Measurements from ENCODE around the gene SIRPG. TPM values are rescaled to one million over a fixed set of nuclear protein-coding genes. Genes with fewer than 3 reads are reported as not detected.

The SIRPG gene
- total RNA-seq, 3 donors from 2014 or later (not counting 1 experiment from before 2014, with no cell fraction given): 1.9 to 3.9 (median 3.1) TPM

DNA sequence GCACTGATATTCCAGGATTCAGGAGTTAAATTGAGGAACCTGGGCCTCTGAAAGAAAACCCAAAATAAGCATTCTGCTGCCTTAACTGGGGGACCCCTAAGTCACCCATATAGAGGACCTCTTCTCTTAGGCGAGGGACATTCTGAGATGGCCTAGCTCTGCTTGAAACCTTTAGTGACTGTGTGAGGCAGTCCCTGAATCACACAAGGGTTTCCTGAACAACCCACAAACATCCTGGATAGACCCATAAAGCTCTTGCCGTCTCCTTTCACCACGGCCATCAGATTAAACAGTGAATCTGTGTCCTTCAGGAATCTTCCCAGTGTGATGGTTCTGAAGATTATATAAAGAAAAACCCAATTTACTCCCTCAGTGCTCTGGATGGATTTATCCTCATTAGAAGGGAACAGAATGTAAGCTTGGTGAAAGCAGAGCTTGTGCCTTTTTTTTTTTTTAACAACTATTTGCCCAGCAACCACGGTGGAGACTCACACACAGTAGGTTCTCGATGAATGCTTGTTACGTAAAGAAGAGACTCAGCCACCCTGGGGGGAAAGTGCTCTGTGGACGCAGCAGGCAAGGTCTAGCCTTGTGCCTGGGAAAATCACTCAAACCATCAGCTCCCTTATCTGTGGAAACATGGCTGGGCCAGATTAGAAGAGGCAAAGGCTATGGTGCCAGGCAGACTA is 39.1 kb upstream of the SIRPG start:
- TF ChIP-seq, protein P1, sequence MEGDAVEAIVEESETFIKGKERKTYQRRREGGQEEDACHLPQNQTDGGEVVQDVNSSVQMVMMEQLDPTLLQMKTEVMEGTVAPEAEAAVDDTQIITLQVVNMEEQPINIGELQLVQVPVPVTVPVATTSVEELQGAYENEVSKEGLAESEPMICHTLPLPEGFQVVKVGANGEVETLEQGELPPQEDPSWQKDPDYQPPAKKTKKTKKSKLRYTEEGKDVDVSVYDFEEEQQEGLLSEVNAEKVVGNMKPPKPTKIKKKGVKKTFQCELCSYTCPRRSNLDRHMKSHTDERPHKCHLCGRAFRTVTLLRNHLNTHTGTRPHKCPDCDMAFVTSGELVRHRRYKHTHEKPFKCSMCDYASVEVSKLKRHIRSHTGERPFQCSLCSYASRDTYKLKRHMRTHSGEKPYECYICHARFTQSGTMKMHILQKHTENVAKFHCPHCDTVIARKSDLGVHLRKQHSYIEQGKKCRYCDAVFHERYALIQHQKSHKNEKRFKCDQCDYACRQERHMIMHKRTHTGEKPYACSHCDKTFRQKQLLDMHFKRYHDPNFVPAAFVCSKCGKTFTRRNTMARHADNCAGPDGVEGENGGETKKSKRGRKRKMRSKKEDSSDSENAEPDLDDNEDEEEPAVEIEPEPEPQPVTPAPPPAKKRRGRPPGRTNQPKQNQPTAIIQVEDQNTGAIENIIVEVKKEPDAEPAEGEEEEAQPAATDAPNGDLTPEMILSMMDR (IDR thresholded peaks at IDR 0.05): no peak
- 38% methylated on average over 6 of the region's 7 CpGs for WGBS (ENCODE audit: insufficient coverage)
- H3K9me3 Mint-ChIP-seq: no peaks in the 10 kb centered on the region
- no peaks in the 10 kb centered on the region for H3K36me3 ChIP-seq (ENCODE audit: control insufficient read depth, insufficient read depth, low read length)
- H3K4me1 ChIP-seq (ENCODE audit: control insufficient read depth, insufficient read depth, low read length): peaks cover 19% of the 10 kb centered on the region
- no peaks in the 10 kb centered on the region for H3K9me3 ChIP-seq (ENCODE audit: control insufficient read depth, insufficient read depth, low read length)
- H3K36me3 Mint-ChIP-seq: no peaks in the 10 kb centered on the region
- intact Hi-C loops (cut with micrococcal nuclease): no loop called here
- no peak overlapping the region for H3K4me3 ChIP-seq (ENCODE audit: low read length)
- peak; percentile 44 to 83 (median 64) for ATAC-seq
- no peaks in the 10 kb centered on the region for H3K27me3 ChIP-seq (ENCODE audit: control insufficient read depth, insufficient read depth, low read length)
- peak in 1 of 2 donors; percentile 50 for DNase-seq
- peaks cover 15 to 20% of the 10 kb centered on the region in 2 donors for H3K4me1 Mint-ChIP-seq
- peak overlapping the region; percentile 9 for H3K27ac ChIP-seq (ENCODE audit: low read length)
- peak overlapping the region; percentile 47 for H3K4me3 Mint-ChIP-seq
- H3K27me3 Mint-ChIP-seq (ENCODE audit: low read depth in 2 of 2): peaks cover 17 to 27% of the 10 kb centered on the region in 2 donors
- peak overlapping the region; percentile 34 to 38 for H3K27ac Mint-ChIP-seq

DNA sequence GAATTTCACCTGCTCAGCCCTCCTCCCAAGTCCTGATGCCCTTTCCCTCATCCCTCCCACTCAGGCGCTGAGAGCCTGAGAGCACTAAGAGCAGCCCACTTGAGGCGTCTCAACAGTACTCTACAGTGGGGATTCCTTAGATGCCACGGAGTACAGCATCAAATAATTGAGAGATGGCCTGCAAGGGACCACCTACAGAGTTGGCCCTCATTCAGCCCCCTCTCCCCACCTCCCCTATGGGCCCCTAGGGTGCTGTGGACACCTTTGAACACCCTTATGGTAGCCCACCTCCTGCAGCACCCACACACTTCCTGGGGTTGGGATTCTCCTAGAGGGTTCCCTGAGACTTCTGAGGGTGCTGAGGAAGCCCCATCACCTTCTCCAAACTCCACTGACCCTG is 37.1 kb upstream of the SIRPG start:
- DNase-seq (no peak), ATAC-seq (no peak)
- TF ChIP-seq, protein P1 (IDR thresholded peaks at IDR 0.05): no peak
- Histone ChIP-seq H3K4me1 (ENCODE audit: control insufficient read depth, insufficient read depth, low read length) (peaks cover 19% of the 10 kb centered on the region), H3K36me3 (ENCODE audit: control insufficient read depth, insufficient read depth, low read length) (no peaks in the 10 kb centered on the region), H3K27me3 (ENCODE audit: control insufficient read depth, insufficient read depth, low read length) (no peaks in the 10 kb centered on the region), H3K27ac (ENCODE audit: low read length) (no peak overlapping the region), H3K4me3 (ENCODE audit: low read length) (no peak overlapping the region), H3K9me3 (ENCODE audit: control insufficient read depth, insufficient read depth, low read length) (peaks cover 3% of the 10 kb centered on the region)
- H3K36me3 Mint-ChIP-seq: no peaks in the 10 kb centered on the region
- no peak overlapping the region for H3K4me3 Mint-ChIP-seq
- no peaks in the 10 kb centered on the region for H3K9me3 Mint-ChIP-seq
- peaks cover 15 to 20% of the 10 kb centered on the region in 2 donors for H3K4me1 Mint-ChIP-seq
- WGBS (ENCODE audit: insufficient coverage): 93% methylated on average over 3 of the region's 3 CpGs
- intact Hi-C loops (cut with micrococcal nuclease): no loop called here
- peaks cover 20 to 37% of the 10 kb centered on the region in 2 donors for H3K27me3 Mint-ChIP-seq (ENCODE audit: low read depth in 2 of 2)
- H3K27ac Mint-ChIP-seq: no peak overlapping the region

DNA sequence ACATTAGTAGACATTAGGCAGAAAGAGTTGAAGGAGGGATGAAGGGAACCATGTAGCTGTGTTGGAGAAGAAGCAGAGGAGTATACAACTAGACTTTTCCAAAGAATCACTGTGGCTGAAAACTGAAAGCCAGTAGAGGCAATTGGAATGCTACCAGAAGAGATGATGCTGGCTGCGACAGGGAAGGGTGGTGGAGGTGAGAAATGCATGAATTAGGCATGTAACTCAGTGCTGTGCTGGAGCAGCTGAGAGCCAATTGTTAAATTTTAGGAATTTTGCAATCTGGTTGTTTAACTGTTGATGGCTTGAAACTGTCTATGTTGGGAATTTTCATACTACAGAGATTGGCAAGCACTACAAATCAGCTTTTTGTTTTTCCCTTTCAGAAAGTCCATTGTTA is 35.8 kb upstream of the SIRPG start:
- Histone ChIP-seq H3K27me3 (ENCODE audit: control insufficient read depth, insufficient read depth, low read length) (no peaks in the 10 kb centered on the region), H3K9me3 (ENCODE audit: control insufficient read depth, insufficient read depth, low read length) (peaks cover 3% of the 10 kb centered on the region), H3K36me3 (ENCODE audit: control insufficient read depth, insufficient read depth, low read length) (no peaks in the 10 kb centered on the region), H3K4me1 (ENCODE audit: control insufficient read depth, insufficient read depth, low read length) (peaks cover 19% of the 10 kb centered on the region), H3K4me3 (ENCODE audit: low read length) (no peak overlapping the region), H3K27ac (ENCODE audit: low read length) (no peak overlapping the region)
- 73% methylated on average over 1 of the region's 1 CpG for WGBS (ENCODE audit: insufficient coverage)
- ATAC-seq: no peak
- Mint-ChIP-seq H3K27me3 (ENCODE audit: low read depth in 2 of 2) (peaks cover 17 to 33% of the 10 kb centered on the region in 2 donors), H3K4me1 (peaks cover 15 to 20% of the 10 kb centered on the region in 2 donors), H3K27ac (no peak overlapping the region), H3K9me3 (no peaks in the 10 kb centered on the region), H3K4me3 (no peak overlapping the region), H3K36me3 (no peaks in the 10 kb centered on the region)
- no peak for DNase-seq
- TF ChIP-seq, protein P1 (IDR thresholded peaks at IDR 0.05): no peak
- intact Hi-C loops (cut with micrococcal nuclease): no loop called here

DNA sequence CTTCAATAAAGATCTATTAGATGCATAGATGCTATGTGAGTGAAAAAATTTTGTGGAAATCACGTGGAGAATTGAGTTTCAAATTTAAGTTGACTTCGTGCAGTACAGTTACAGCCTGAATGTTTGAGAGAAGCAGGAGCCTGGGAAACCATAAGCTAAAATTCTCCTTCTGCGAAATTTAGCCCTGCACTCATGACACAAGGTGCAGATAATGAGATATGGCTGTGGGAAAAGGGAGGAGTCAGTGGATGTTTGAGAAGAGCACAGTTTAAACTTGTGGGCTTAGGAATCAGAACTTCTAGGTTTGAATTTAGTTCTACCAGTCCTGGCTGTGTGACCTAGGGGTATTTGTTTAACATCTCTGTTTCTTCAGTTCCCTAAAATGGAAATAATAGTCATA is 32.1 kb upstream of the SIRPG start:
- H3K4me3 ChIP-seq (ENCODE audit: low read length): no peak overlapping the region
- Mint-ChIP-seq H3K27me3 (ENCODE audit: low read depth in 2 of 2) (peaks cover 20 to 39% of the 10 kb centered on the region in 2 donors), H3K27ac (no peak overlapping the region), H3K4me3 (no peak overlapping the region), H3K36me3 (no peaks in the 10 kb centered on the region), H3K9me3 (no peaks in the 10 kb centered on the region), H3K4me1 (no peaks in the 10 kb centered on the region)
- H3K36me3 ChIP-seq (ENCODE audit: control insufficient read depth, insufficient read depth, low read length): no peaks in the 10 kb centered on the region
- TF ChIP-seq, protein P1 (IDR thresholded peaks at IDR 0.05): no peak
- ATAC-seq (no peak), DNase-seq (no peak)
- H3K27ac ChIP-seq (ENCODE audit: low read length): no peak overlapping the region
- peaks cover 3% of the 10 kb centered on the region for H3K9me3 ChIP-seq (ENCODE audit: control insufficient read depth, insufficient read depth, low read length)
- no peaks in the 10 kb centered on the region for H3K4me1 ChIP-seq (ENCODE audit: control insufficient read depth, insufficient read depth, low read length)
- H3K27me3 ChIP-seq (ENCODE audit: control insufficient read depth, insufficient read depth, low read length): no peaks in the 10 kb centered on the region
- WGBS (ENCODE audit: insufficient coverage): 86% methylated on average over 3 of the region's 3 CpGs
- intact Hi-C loops (cut with micrococcal nuclease): no loop called here

Measured in natural killer cell (primary cell).